M059J (cell line): ENCODE results near the gene POLR2J2. TPM values are rescaled to one million over a fixed set of nuclear protein-coding genes. Genes with fewer than 3 reads are reported as not detected.
A peak's percentile ranks its signal among the peaks of the same experiment; 100 is the strongest.
"Not testable (repeated sequence)": the region's sequence is repeated elsewhere in the genome, so short reads cannot be mapped to it uniquely, and the experiment has no call there.

Experiments used
- DNase-seq: peaks from one replicate; pipeline ENCODE4 v3.0.0-alpha.2; 2012; ENCODE audit warnings: low read depth
- total RNA-seq: library from RNA; depleted of rRNA; stranded (reverse); fragments of >200 nt; shearing (Covaris generic); gene quantifications from 2 replicates; pipeline ENCODE4 v1.2.3, GENCODE V29; 2014; rRNA removed

Gene POLR2J2
- 0.71 TPM in 1 of 2 replicates, not detected in the other for total RNA-seq

GRCh38 chr7:102671166-102671955 is at the start of gene POLR2J2:
Gene POLR2J2 (minus strand): TSS chr7:102671663. CDS start chr7:102671601, 62 bp downstream.
- not testable (repeated sequence) for DNase-seq

- DNase-seq = peak; percentile 24
Measured at GRCh38 chr7:102718491-102718890, 47.0 kb upstream of the POLR2J2 start.

GRCh38 chr7:102715718-102716117 is 44.3 kb upstream of the POLR2J2 start:
- DNase-seq = peak; percentile 4

- not testable (repeated sequence) for DNase-seq
Measured at GRCh38 chr7:102714774-102715522, 43.5 kb upstream of the POLR2J2 start.

DNA sequence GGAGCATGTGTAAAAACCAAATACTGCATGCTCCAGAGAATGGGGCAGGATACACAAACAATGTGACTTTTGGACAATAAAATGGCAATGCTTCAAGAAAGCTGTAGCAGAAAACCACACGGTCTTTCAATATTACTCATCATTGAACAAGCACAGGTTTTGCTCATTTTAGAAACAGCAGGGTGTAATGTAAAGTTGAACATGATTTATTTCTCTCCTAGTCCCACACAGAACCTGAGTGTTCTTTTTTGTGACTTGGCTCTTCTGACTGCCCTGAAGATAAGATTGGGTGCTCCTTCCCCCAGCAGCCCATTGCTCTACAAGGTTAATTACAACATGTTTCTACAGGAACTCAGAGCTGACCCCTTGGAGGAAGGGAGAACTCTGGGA is 42.2 kb upstream of the POLR2J2 start:
- DNase-seq = not testable (repeated sequence)

DNA sequence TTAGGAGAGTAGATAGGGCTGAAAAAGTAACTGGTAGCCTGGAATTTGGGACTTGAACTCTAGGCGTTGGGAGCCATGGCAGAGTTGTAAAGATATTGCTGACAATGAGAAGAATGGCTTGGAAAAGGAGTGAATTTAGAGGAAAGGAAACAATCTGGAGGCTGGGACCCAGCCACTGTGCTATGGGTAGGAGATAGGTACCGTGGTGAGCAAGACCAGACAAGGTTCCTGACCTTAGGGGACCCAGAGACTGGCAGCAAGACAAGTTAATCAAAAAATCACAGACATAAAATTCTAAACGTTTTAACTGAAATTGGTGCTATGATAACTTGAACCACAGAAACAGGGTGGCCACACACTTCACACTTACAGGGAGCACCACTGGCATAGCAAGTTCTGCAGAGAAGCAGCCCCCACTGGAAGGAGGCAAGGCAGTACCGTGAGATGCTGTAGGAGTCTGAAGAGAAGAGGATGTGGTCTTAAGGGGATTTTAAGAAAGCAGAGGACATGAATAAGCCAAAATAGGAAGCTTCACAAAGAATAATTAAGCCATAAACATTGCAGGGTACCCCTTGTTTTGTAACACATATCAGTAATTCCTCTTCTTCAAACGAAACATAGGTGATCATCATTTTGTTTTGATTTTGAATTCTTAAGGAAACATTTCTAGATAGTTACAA is 41.7 kb upstream of the POLR2J2 start:
- DNase-seq = peak; percentile 18

DNA sequence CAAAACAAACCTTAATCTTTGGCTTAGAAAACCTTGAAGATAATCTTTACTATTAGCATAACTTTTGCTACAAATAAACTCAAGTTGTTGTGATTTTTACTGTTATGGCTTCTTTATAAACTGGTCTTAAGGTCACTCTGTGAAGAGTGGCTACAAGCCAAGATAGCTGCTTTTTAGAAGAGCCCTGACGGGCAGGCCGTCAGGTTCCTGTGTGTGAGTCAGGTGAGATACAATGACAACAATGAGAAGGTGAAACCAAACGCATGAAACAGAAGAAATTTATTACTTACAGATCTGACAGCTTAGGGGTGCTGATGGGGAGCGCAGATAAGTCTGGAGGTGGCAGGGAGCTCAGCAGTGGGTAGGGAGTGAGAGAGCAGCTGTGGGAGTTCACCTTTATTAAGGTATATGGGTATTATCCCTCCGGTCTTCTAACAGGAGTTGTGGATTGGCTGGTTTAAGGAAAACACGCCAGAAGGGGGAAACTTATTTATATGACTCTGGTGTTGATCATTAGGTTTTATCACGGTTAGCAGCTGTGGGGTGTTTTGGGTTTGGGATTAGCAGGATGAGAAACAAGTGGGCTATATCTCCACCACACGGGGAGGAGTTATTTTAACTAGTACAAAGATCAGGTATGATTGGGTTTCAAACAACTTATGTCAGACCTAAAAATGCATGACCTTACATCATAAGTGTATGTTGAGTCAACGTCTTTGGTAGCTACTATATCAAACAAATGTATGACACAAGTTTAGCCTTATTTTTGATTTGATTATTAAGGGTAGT is 27.7 kb upstream of the POLR2J2 start:
- peak; percentile 10 for DNase-seq

GRCh38 chr7:102697642-102698512 is 26.4 kb upstream of the POLR2J2 start:
- DNase-seq = not testable (repeated sequence)

GRCh38 chr7:102696009-102696408 is 24.5 kb upstream of the POLR2J2 start:
- not testable (repeated sequence) for DNase-seq

DNA sequence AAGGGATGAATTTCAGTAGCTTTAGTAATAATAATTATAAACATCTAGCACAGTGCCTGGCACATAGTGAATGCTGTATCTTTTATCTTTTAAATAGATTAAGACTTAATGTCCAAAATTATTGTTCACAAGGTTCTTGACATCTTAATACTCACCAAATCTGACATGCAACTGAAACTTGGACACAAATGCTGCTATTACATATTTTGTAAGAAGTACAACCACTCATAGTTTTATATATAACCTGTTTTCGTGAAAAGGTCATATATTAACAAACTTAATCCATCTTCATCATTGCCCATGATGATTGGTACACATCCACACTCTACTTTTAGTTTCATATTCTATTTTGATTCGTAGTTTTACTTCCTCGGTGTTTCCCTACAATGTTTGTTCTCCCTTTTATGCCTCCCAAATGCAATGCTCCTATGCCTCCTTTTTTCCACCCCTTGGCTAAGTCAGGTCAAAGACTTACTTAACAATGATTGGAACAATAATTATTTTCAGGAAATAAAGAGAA is 23.6 kb upstream of the POLR2J2 start:
- DNase-seq = not testable (repeated sequence)

DNA sequence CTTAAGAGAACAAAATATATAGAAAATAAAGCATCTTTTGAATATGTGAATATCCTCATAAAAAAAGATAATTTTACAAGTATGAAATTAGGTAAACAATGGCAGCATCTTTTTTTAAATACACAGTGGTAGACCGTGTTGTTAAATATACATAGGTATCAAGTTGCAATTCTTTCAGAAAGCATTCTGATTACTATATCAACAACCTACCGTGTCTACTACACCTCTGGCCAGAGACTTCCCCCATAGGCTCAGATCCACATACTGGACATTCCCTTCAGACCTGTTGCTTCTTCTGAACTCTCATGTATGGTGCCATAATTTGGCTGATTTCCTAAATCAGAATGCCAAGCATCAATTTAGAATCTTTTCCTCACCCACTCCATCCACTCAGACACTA is 22.5 kb upstream of the POLR2J2 start:
- not testable (repeated sequence) for DNase-seq

GRCh38 chr7:102690602-102691001 is 19.1 kb upstream of the POLR2J2 start:
- DNase-seq = not testable (repeated sequence)

DNA sequence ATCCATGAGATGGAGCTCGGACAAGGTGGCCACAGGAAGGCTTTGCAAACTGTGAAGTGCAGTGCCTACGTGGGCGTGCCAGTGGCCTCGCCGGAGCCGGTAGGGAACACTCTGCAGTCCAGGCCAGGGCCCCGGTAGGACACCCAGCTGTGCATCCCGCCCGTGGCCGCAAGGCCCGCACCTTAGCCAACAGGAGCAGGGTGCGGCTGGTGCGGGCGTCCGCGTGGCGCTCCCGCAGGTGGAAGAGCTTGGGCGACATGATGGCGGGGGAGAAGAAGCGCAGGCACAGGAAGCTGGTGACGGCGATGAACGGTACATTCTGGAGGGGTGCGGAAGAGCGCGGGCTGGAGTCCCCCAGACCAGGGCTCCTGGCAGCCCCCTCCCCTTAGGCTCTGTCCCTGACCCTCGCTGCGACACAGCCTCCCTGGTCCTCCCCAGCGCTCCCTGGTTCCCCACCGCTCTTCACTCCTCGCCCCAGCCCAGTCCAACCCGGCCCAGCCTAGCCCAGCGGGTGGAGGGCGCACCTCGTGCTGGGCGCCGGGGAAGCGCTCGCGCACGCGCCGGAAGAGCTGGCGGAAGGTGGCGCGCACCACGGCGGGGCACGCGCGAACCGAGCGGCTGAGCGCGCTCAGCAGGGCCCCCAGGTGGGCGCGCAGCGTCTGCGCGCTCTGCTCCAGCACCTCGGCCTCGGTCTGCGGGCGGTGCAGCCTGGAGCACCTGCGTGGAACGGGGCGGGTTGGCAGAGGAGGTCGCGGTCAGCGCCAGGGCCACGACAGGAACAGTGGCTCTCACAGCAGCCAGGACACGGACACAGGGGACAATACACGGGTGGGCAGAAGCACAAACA is 18.2 kb upstream of the POLR2J2 start:
- DNase-seq = not testable (repeated sequence)

GRCh38 chr7:102688299-102689036 is 17.0 kb upstream of the POLR2J2 start:
- DNase-seq = not testable (repeated sequence)

DNA sequence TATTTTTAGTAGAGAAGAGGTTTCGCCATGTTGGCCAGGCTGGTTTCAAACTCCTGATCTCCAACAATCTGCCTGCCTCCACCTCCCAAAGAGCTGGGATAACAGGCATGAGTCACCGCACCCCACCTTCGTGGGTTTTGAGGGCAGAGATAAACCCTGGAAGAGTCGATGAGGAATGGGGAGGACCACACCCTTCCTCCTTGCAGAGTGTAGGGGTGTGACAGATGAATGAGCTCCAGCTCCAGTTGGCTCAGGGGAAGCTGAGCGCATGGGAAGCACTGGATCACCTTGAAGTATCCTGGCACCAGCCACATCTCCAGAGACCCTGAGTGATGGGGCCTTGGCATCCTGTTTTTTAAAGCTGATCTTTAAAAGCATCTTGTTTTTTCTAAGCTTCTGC is 11.1 kb upstream of the POLR2J2 start:
- not testable (repeated sequence) for DNase-seq

- not testable (repeated sequence) for DNase-seq
Measured at GRCh38 chr7:102680780-102681179, 9.3 kb upstream of the POLR2J2 start.

DNA sequence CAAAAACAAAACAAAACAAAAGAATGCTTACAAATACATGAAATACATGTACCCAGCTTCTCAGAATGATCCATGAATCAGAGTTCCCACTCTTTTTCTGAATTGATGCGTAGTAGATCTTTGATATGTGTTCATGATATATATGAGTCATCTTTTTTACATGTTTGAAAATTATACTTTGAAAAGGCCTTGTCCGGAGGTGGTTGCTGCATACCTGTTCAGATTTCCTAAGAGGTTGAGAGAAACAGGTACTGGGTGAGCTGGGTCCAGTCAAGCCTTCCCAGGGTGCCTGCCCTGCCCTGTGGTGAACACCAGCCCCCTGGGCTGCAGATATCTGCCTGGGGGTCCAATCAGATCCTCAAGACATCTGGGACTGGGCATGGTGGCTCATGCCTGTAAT is 4.1 kb upstream of the POLR2J2 start:
- DNase-seq = not testable (repeated sequence)

GRCh38 chr7:102673447-102674067 is 2.1 kb upstream of the POLR2J2 start:
- not testable (repeated sequence) for DNase-seq
